CD4-positive, alpha-beta T cell treated with Interleukin-4 for 1 hour (primary cell): ENCODE measurements around the gene DDIT3.
"Not testable (repeated sequence)": the region's sequence is repeated elsewhere in the genome, so short reads cannot be mapped to it uniquely, and the experiment has no call there.

Source experiments
- DNase-seq, 2 donors: peaks; one replicate each; pipeline ENCODE4 v3.0.0-alpha.2; 2020 to 2022

Gene DDIT3, protein sequence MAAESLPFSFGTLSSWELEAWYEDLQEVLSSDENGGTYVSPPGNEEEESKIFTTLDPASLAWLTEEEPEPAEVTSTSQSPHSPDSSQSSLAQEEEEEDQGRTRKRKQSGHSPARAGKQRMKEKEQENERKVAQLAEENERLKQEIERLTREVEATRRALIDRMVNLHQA

DNA sequence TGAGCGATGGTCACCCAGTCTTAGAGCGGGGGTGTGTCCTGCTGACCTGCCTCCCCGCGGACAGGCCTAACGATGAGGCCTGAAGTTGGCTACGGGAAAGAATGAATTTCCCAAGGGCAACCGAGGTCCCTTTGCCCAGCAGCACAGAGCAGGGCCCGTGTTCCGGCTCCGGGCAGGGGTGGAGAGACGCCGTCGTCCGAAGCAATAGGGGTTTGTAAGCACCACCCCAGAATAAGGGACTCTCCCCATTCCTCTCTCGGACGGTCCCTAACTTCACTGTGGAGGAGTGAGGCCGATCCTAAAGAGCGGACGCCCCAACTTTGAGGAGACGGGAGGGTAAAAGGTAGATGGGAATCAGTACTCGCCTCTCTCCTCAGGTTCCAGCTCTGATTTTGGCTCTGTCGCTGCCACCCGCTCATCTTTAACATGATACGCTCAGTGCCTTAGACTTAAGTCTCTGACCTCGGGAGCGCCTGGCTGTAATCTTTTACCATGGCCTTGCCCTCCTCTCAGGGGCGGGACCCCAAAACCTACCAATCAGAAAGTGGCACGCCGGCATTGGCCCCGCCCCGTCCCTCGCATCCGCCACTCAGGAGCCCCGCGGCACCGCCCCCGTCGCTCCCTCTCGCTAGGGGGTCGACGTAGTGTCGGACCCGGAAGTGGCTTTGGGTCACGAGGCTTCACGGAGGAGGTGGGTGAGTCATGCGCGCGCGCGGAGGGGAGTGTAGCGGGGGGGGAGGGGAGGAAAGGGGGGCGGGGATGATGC lies at the start of gene DDIT3:
DDIT3 (minus strand) TSS at position 462 of the 766 bp plus-strand sequence. CDS start 3,108 bp downstream, outside the sequence.
- DNase-seq: peak; percentile 100

DNA sequence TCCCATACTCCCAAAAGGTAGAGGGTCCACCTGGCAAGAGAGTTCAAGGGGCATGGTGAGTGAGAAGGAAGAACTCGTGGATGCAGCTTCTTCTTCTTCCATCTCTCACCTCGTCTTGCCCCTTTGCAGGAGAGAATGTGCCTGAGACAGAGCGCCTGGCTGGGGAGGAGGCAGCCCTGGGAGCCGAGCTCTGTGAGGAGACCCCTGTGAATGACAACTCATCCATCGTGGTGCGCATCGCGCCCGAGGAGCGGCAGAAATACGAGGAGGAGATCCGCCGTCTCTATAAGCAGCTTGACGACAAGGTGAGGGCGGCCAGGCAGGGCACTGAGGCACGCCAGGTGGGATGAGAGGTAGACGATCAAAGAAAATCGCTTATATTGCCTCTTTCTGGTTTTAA lies 49.5 kb upstream of the DDIT3 start:
- DNase-seq: no peak

DNA sequence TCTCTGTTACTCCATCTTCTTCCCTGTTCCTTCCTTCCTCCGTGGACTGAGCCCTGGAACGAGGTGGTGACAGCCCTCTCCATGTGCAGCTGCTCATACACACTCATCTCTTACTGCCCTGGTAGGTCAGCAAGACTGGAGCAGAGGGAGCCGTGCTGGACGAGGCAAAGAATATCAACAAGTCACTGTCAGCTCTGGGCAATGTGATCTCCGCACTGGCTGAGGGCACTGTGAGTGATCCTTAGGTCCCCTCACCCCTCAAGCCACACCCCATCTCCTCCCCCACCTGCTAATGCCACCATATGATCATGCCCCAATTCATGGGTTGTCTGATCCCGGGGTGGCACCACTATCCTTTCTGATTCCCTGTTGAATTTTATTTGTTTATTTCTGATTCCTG lies 48.5 kb upstream of the DDIT3 start:
- no peak for DNase-seq

DNA sequence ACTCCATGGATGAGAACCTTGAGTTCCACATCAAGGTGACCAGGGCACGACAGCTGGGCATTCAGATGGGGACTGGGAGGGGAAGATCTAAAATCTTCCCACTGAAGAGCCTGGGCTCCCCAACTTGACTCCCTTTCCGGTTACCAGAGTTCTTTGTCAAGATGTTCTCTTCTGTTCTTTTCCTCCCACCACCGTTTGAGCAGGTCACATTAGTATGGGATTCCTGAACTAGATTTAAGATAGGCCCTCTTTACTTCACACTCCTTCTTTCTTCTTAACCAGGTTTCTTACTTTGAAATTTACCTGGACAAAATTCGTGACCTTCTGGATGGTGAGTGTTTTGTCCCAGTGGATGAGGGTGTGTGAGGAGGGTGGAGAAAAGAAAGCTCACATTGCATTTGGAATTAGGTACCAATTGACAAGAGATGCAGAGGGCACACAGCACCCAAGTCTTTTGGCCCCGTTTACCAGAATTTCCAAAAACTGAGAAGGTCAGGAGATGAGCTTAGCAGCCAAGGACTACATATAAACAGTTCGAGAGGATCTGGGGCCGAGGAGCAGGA lies 43.9 kb upstream of the DDIT3 start:
- DNase-seq: no peak

DNA sequence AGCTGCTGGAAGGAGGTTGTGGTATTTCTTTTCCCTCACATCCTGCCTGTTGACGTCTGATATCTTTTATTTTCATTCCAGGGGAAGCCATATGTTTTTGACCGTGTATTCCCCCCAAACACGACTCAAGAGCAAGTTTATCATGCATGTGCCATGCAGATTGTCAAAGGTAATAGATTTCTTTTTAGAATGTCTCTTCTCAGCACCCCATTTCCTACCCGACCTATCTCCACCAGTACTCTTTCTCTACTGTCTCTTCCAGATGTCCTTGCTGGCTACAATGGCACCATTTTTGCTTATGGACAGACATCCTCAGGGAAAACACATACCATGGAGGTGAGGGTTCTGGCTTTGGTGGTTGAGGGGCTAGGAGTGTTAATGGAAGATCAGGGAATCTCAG lies 43.0 kb upstream of the DDIT3 start:
- no peak for DNase-seq

DNA sequence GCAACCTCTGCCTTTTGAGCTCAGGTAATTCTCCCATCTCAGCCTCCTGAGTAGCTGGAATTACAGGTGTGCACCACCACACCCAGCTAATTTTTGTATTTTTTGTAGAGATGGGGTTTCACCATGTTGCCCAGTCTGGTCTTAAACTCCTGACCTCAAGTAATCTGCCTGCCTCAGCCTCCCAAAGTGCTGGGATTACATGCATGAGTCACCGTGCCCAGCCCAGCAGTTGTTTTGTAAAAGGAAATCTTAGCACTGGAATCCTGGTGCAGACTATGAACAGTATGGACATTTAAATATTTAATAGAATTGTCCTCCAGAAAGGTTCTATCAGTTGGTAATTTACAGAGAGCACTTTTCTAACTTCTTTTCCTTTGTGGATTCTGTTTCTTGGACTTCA lies 40.8 kb upstream of the DDIT3 start:
- DNase-seq: not testable (repeated sequence)

DNA sequence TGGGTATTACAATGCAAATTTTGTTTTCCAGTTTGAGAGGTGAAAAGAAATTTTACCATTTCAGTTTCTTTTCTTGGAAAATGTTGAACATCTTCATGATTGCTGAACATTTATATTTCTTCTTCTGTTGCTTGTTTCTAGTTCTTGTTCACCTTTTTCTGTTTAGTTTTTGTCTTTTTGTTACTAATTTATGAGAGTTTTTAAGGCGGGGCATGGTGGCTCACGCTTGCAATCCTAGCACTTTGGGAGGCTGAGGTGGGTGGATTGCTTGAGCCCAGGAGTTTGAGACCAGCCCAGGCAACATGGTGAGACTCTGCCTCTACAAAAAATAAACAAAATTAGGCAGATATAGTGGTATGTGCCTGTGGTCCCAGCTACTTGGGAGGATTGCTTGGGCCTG lies 40.2 kb upstream of the DDIT3 start:
- DNase-seq: no peak

DNA sequence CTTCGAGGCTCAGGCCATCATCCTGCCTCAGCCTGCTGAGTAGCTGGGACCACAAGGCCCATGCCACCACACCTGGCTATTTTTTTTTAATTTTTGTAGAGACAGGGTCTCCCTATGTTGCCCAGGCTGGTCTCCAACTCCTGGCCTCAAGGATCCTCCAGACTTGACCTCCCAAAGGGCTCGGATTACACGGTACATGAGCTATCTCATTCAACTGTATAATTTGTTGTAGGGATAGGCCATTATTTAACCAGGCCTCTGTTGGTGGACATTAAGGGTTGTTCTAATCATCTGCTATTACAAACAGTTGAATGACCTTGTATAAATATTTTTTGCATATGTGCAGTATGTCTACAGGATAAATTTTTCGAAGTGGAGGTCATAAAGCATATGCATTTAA lies 38.5 kb upstream of the DDIT3 start:
- no peak for DNase-seq

DNA sequence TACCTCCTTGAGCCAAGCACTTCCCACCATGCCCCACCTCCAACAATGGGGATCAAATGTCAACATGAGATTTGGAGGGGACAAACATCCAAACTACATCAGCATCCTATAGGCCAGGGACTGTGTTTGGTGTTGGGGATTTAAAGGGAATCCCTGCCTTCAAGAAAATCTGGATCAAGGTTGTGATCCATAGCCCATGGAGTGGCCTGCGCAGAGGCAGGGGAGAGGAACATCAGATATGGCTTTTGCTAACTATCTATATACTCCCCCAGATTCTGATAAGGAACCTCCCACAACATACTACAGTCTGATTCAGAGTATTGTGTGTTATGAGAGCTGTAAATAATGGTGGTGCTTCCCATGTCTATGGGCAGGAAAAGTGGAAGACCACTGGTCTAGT lies 34.6 kb upstream of the DDIT3 start:
- DNase-seq: no peak

DNA sequence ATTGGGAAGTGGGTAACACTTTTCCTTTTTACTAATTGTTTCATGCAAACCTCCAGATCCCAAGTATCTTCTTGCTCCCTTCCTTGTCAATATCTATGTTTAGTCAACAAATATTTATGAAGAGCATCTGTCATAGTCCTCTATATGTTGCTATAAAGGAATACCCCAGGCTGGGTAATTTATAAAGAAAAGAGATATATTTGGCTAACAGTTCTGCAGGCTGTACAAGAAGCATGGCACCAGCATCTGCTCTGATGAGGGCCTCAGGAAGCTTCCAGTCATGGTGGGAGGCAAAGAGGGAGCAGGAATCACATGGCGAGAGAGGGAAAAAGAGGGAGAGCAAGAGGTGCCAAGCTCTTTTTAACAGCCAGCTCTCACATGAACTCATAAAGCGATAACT lies 34.1 kb upstream of the DDIT3 start:
- DNase-seq: no peak

DNA sequence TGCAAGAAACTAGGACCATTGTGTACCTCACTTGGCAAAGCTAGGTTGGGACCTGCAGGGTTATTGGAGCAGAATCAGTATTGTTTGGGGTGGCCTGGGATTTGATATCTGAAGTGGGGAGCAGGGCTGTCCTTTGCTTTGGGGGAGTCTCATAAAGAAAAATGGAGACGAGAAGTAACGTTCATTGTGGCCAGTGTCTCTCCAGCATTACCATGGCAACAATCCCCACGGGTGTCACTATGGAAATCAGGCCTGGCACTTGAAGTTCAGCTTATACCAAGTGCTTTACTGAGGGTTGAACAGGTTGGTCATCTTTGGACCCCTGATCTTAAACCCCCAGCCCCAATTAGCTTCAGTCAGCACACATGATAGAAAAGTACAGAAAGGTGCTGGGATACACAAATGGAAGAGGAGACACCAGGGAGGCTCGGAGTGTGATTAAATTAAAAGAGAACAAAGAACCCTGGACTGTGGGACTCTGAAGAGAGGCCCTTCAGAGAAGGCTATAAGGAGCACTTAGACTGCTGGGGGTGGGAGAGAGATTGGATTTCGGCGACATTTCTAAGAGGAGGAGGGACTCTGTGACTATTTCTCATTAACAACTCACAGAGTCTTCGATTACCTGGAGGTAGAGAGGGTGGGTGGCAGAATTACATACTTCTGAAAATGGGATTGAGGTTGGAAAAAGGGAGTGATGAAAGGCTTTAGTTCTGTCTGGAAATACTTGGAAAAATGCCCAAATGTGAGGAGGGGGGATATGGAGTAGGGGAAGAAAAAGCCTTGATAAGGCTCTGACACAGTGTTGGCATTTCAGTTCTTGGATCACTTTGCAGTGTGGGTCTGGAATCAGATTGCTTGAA lies 33.3 kb upstream of the DDIT3 start:
- no peak for DNase-seq

DNA sequence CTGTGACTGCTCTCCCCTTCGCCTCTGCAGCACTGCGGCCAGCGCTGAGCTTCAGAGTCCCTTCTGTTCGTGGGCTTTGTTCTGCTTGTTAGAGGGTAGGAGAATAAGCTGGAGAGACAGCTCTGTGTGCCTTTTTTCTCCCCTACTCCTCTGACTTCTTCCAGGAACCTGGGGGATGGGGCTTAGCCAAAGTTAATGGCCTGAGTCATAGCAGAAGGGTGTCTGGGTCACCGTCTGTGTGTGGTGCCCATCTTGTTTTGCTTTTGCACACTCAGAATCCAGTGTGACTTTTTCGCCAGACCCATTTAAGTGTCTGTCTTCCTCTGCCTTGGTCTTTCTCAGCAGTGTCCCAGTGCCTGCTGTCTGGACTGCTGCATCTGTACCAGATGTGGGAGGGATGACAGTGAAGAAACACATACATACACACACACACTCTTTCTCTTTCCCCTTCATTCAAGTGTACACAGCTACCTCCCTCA lies 32.6 kb upstream of the DDIT3 start:
- no peak for DNase-seq

DNA sequence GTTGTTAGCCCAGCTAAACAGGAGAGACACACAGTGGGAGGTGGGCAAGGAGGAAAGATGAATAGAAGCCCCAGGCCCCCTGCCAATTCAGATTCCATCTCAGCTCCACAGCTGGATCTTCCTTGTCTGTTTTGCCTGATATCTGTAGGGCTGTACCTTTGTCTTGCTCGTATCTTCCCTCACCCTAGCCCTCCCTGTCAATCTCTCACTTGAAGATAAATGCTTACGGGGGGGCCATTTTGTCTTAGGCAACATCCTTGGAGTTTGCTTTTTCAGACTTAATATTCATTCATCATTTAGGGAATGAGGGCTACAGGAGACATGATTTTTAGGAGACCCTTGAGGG lies 32.0 kb upstream of the DDIT3 start:
- DNase-seq: no peak

DNA sequence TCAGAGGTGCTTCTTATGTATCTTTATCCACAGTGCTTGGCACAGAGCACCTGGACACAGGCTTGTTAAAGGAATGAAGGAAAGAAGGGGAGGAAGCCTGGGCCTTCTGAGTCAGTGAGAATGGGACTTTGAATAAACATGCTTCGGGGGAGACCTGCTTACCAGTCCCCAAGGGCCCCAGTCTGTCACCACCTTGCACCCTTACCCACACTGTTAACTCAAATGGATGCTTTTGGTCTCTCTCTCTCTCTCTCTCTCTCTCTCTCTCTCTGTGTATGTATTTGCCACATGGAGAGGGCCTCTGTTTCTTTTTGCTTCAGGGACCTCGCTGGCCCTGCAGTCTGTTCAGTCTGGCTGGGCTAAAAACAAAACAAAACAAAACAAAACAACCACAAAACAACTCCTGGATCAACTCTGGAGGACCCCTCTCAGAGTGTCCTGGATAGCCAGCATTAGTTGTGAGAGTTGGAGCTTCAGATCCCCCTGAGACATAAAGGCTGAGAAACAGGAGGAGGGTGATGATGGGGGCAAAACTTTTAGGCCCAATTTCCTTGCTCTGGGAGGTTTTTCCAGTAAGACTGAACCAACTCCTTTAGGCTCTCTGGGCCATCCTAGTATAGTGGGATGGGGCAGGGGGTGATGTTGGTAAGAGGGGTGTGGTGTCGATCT lies 31.5 kb upstream of the DDIT3 start:
- no peak for DNase-seq

DNA sequence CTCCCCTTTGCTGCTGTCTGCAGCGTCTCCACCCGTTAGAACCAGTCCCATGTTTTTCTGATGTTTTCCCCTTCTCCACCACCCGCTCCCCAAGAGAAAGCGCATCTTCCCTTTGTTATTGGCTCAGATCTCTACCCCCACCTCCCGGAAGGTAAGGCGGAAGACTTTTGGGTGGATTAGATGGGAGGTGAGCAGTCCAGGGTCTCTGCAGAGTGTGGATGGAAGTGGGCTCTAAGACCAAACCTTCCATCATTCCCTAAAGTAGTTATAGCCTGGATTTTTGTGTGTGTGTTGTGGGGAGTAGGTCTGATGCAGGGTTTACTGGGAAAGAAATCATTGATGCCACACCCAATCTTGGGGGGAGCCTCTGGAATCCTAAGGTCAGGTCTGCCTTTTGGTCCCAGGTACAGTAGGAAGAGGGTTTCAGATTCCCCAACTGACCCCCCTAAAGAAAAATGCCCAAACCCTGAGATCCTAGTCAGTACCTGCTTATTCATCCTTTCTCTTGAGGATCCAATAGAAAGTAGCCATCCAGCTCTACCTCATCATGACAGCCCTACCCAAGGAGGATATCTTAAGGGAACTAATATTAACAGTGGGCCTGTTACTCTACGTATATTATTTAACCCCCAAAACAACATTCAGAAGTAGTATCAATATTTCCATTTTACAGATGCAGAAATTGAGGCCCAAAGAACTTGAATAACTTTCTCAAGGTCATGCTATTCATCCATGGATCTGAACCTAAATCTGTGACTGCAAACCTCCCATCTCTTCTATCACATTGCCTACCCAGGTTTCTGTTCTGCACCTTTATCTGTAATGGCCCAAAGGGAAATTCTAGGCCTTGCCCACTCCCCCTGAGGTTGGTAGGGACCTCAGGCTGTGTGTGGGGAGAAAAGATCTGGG lies 30.6 kb upstream of the DDIT3 start:
- DNase-seq: no peak

DNA sequence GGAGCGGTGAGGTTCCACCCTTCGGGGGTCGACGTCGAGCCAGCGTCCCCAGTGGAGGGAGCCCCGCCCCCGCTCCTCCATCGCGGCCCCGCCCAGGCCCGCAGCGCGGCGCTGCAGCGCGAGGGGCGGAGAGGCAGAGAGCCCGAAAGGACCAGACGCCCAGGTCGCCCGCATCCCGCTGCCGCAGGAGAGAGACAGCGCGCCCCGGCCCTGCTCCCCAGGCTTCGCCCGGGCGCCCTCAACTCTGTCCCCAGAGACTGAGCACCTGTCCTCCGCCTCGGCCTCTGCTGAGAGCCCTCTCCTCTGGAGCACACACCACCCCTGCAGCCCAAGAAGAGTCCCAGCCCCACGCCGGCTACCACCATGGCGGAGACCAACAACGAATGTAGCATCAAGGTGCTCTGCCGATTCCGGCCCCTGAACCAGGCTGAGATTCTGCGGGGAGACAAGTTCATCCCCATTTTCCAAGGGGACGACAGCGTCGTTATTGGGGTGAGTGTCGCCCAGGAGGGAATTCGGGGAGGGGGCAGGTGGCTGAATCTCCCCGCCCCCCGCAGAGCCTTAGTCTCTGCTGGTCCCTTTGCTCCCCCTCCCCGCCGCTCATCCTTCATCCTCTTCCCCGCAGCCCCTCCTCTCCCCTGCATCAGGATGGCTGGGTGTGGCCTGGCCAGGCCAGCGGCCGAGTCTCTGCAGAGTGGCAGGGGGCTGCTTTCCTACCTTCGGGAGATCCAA lies 29.8 kb upstream of the DDIT3 start, which contains the start of gene KIF5A:
KIF5A (plus strand) TSS at position 136 of the 732 bp plus-strand sequence; CDS start at position 364, 228 bp downstream.
- peak; percentile 41 to 56 for DNase-seq

DNA sequence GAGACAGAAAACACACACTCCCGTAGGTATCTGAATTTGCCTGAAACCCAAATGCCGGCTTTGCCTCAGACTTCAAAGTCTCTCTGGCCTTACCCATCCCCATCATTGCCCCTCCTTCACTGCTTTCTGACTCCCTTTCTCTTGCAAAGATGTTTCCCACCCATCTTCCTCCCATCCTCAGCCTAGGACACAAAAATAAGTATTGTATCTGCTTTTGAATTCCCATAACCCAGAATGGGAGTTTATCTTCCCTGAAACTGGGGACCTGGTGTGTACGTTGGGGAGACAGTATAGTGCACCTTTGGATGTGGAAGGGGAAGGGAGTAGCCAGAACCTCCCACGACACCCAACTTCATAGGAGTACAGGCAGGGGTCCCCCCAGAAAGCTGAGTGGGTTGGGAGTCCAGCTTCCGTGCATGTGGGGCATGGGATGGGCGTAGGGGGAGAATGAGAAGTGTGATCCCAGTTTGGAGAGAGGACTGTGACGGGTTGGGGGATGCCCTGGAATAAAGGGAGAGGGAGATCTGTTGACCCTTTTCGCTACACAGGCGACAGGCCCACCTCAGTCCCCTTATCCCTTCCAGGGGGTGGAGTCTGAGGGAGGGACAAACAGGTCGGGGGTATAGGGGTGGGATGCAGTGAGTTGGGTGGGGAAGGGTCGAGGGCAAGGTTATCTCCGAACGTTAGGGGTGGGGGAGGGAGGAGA lies 29.0 kb upstream of the DDIT3 start:
- no peak for DNase-seq

DNA sequence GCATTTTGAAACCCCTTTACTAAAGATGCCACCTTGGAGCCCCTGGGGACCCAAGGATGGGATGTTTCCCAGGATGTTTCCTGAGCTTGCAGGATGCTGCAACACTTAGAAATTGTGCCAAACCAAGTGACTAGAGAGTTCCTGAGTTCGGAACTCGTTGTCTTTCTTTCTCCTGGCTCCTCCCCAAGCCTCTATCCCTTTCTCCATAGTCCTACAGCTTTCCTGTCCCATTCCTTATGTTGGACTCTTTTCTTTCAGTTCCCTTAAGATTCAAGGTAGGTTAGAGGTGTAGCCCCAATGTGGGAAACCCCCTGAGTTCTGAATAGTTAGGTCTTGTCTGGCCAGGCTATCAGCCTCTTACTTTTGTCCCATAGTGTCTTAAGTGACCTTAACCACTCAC lies 28.2 kb upstream of the DDIT3 start:
- no peak for DNase-seq

DNA sequence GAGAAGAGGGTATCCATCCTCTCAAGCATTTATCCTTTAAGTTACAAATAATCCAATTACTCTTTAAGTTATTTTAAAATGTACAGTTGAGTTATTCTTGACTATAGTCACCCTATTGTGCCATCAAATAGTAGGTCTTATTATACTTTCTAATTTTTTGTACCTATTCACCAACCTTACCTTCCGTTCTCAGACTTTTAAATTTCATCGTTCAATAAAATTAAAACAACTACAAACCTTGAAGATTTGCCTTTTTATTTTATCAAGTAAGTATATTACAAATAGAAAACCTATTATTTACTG lies 27.6 kb upstream of the DDIT3 start:
- no peak for DNase-seq

DNA sequence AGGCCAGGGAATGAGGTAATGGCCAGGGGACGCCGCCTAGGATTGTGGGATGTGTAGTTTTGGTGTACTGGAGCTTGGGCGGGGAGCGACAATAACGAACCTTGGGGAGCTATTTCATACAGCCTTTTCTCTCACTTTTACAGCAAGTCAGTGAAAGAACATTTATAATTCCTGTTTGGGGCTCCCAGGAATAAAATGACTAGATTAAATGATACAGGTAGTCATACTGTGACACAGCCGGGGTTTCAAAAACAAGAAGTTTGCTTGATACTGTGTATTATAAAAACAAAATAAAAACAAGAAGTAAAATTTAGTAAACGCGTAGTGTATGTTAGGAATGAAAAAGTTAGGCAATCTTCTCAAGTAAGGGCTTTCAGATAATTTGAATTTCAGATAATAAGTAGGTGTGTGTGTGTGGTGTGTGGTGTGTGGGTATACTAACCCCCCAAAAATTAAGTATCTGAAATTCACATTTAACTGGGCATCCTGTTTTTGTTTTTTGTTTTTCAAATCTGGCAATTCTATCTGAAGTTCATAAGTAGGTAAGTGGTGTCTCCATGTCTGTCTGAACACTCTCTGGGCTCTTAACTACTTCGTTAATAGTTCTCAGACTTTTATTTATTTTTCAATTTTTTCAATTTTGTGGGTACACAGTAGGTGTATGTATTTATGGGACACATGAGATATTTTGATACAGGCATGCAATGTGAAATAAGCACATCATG lies 27.1 kb upstream of the DDIT3 start:
- DNase-seq: no peak
